SH-SY5Y (cell line): Measurements from ENCODE around the gene OTOGL.

Experiments used
- GATA2 ChIP-seq: IDR thresholded peaks from 2 replicates; pipeline ENCODE4 v1.6.1; 2011; ENCODE audit warnings: mild to moderate bottlenecking, low read depth, low read length
- GATA3 ChIP-seq: IDR thresholded peaks from 2 replicates; pipeline ENCODE4 v1.6.1; 2011; ENCODE audit warnings: low read depth, mild to moderate bottlenecking, low read length, moderate library complexity

DNA sequence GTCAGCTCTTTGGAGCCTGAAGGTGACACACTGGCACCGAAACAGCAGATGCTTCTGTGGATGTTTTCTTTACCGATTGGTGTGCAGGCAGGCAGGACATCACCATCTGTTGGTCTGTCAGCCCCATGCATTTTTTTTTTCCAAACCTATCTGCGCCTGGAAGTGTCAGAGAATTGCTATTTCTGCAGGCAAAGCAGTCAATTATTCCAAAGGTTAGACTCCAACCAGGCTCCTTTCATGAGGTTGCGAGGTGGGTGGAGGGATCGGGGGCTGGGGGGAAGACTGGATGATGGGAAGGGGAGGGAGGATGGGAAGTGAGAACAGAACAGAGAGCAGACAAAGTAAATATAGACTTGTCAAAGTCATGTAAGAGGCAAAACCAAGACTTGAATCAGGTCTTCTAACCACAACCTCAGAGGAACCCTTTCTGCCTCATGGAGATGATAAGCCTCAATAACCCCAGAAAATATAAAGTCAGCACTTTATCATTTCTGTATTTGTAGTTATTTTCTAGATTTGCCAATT lies 117.7 kb downstream of the OTOGL start:
- TF ChIP-seq GATA2 (no peak), GATA3 (no peak)
